IPS-11a (cell line): ENCODE results near the gene LDB2.

Experiments used
- H3K4me3 ChIP-seq: one replicate; pipeline ENCODE4 v1.5.1; 2013; ENCODE audit warnings: low read depth, low read length, control low read depth

The LDB2 gene

GRCh38 chr4:16884673-16885460 lies 13.6 kb downstream of the LDB2 start:
- H3K4me3 ChIP-seq, result no peak overlapping the region

- no peak overlapping the region for H3K4me3 ChIP-seq
These were observed 14.6 kb downstream of the LDB2 start for GRCh38 chr4:16883806-16884205.

DNA sequence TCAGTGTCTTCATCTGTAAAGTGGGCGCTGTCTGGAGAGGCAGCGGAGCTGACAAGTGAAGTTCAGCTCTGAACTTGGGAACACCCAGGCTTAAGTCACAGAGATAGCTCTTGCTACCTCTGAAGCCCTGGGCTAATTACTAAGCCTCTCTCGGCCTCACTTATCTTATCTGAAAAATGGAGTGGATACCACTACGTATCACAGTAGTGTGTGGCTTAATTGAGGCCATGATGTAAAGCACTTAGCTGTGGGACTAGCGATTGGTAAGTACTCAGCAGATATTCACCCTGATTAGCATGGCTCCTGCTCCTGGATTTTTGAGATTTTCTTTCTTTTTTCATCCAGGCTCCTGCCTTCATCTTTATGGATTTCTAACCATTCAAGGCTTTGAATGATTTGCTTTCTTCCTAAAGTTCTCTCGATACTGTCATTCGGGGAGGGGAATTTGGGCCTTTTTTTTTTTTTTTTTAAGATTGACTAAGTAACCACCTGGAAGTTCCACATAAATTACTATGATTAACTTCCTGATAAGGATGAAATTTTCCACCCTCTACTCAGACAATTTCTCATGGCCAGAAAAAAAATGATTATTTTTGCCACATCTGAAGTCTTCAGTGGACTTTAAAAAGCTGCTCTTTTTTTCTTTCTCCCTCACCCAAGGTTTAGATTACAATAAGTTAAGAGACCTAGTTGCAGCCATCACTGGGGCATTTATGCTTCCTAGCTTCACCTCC lies 17.1 kb downstream of the LDB2 start:
- H3K4me3 ChIP-seq, result no peak overlapping the region

GRCh38 chr4:16875487-16875886 lies 23.0 kb downstream of the LDB2 start:
- no peak overlapping the region for H3K4me3 ChIP-seq

DNA sequence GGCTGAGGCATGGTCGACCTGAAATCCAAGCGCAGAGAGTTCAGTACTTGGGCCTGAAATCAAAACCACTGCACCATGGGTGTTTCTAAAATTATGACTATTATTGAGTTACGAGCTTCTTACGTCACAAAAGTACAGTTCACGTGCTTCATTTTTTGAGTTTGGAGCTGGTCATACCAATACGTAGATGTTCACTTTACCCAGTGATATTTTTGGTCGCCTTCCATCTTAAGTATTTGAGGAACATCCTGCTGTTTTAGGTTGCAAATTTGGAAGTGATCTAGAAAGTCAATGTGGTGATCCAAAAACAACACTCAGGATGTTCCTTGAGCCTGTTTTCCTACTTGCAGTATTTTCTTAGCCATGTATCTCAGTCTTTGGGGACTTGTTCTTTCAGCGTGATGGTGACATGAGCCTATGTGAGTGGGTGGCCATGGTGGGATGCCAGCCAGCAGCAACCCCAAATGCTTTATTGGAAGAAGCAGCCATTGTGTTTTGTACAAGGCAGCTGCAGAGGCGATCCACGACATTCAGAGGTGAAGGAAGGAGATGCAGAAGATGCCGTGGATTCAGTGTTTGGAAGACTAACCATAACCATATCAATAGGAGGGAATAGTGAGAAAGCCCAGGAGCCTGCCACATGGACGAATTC lies 28.7 kb downstream of the LDB2 start:
- H3K4me3 ChIP-seq, result no peak overlapping the region

DNA sequence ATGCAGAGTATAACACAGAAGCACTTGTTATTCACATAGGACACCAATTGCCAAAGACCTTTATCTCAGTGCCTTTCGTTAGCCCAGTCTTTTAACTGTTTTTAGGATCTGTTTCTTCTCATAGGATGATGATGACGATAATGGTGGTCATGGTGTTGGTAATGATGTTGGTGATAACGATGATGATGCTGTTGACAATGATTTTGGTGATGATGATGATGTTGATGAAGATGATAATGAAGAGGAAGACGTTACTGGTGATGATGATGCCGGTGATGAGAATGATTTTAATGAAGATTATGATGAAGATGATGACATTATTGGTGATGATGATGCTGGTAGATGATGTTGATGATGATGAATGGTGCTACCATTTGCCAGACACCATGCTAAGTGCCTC lies 29.8 kb downstream of the LDB2 start:
- H3K4me3 ChIP-seq, result no peak overlapping the region

DNA sequence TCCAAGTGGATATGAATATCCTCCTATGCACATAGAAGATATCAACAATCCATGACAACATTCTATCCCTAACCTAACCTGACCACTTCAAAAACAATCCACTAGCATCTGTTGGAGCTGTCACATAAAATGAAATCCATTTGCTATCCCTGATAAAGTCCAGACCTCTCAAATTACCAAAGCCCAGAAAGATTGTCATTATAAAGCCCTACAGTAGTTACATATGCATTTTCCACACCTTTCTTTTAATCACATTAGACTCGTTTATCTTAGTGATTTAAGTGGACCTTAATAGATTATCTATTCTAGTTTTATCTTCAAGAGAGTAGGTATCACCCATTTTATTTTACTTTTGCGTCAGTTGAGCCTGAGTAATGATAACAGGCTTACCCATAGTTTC lies 30.6 kb downstream of the LDB2 start:
- H3K4me3 ChIP-seq, result no peak overlapping the region

DNA sequence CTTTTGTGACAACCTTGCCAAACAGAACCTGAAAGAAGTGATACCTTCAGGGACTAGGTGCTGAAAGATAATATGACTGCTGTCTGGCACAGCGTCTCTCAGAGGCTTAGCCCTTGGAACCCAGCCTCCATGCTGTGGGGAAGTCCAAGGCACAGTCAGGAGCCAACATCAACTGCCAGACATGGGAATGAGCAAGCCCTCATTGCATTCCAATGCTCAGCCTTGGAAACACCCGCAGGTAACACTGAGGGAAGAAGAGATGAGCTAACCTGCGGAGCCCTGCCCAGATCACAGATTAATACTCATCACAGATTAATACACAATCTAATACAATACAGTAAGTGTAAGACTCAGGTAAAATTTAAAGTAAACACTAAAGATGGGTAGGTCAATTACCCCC lies 31.5 kb downstream of the LDB2 start:
- no peak overlapping the region for H3K4me3 ChIP-seq

GRCh38 chr4:16865897-16866283 lies 32.6 kb downstream of the LDB2 start:
- no peak overlapping the region for H3K4me3 ChIP-seq

DNA sequence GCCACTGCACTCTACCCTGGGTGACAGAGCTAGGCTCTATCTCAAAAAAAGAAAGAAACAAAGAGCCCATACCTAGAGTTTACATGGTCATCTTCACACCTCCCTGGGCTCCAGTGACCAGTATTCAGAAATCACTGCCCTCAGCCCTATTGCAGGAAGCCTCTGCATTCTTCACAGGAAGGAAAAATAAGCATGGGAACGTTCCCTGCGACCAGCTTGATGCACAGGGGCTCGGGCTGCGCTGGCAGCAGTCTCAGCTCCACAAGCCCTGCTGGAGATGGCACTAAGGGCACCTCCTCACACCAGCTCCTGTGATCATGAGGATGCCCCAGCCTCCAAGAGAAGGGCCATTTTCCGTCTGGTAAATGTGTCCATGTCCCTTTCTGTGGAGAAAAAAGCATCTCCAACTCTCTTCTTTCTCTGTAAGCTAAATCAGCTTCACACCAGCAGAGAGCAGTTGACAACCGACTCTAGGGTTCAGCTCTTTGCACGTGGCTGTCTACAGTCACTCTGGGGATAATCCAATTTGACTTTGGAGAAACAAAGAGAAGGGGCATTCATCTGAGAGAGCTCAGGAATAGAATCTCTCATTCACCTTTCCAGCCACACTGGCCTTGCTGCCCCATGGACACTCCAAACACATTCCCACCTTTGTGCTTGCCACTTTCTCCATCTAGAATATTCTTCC lies 33.1 kb downstream of the LDB2 start:
- H3K4me3 ChIP-seq, result no peak overlapping the region

GRCh38 chr4:16864199-16864598 lies 34.2 kb downstream of the LDB2 start:
- no peak overlapping the region for H3K4me3 ChIP-seq

DNA sequence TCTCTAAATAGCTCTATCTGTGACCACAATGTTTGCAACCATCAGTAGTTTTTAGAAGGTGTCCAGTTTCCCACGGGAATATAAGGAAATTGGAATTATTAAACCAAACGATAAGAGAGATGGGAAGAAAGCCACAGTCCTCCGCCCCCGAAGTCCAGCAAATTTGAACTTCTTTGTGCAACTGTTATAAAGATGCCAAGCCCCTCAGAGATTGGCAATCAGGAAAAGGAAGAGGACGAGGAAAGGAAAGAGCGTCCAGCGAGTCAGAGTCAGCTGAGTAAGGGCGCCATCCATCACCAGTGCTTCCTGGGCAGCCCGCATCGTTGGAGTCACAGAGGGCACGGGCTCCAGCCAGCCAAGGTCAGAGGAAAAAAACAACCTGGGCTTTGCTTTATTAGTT lies 35.7 kb downstream of the LDB2 start:
- H3K4me3 ChIP-seq, result no peak overlapping the region

DNA sequence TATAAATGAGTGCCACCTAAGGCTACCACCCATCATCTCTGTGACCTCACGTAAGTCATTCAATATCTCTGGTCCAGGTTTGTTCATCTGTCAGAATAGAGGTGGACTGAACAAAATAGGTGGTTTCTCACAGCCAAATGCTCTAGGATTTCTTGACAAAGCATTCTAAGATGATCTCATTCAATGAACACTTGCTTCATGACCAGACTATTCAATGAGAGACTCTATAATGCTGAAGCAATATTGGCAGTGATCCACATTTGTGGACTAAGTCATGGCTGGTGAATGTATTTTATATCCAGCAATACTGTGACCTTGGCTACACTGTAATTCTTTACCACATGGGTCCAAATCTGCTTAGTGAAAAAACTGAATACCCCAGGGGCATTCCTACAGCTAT lies 37.9 kb downstream of the LDB2 start:
- H3K4me3 ChIP-seq, result no peak overlapping the region

DNA sequence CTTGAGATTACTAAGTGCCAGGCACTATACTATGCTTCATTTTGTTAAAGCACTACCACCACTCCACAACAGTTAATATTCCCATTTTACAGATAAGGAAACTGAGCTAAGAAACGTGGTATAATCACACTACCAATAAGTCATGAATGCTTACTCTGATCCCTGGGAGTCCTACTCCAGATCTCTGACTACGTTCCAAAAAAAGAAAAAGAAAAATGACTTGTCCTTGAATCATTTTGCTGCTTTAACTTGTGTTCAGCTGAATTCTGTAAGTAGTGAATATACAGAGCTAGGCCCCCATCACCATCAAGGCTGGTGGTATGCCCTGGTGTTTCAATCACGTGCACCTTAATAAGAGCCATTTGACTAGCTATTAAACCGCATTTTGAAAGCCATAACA lies 39.4 kb downstream of the LDB2 start:
- no peak overlapping the region for H3K4me3 ChIP-seq

GRCh38 chr4:16858275-16858752 lies 40.1 kb downstream of the LDB2 start:
- H3K4me3 ChIP-seq, result no peak overlapping the region

GRCh38 chr4:16857425-16857824 lies 41.0 kb downstream of the LDB2 start:
- no peak overlapping the region for H3K4me3 ChIP-seq

GRCh38 chr4:16853640-16854039 lies 44.8 kb downstream of the LDB2 start:
- no peak overlapping the region for H3K4me3 ChIP-seq

- no peak overlapping the region for H3K4me3 ChIP-seq
These were observed 45.8 kb downstream of the LDB2 start for GRCh38 chr4:16852644-16853043.

DNA sequence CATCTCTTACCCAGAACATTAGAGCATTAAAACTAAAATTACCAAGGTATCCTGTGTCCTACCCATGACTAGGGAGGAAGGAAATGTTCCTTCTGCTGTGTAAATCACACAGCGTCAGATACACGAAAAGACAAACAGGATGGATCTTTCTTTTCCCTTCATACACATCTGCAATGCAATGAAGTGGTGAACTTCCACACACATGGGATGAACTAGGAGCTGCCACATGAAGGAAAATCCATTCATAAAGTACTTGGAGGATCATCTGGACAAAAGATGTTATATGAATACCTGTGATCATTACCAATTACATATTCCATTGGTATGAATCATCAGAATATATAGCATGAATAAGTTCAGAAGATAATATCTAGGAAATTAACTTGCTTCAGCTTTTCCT lies 46.2 kb downstream of the LDB2 start:
- no peak overlapping the region for H3K4me3 ChIP-seq

GRCh38 chr4:16846540-16847117 lies 51.8 kb downstream of the LDB2 start:
- H3K4me3 ChIP-seq, result no peak overlapping the region
